Sigmoid colon (tissue), 4 donors: ENCODE data around the gene MYF5.

Experiments
- POLR2A ChIP-seq, 2 donors: fragments of 450-650 bp; IDR thresholded peaks; one replicate each; pipeline ENCODE4 v1.6.1; 2016; ENCODE audit warnings: antibody characterized with exemption in 2 of 2, mild to moderate bottlenecking in 2 of 2, moderate library complexity in 2 of 2
- POLR2AphosphoS5 ChIP-seq, 4 donors: sonication (generic); formaldehyde crosslinking; IDR thresholded peaks; one replicate each; pipeline ENCODE4 v1.6.1; 2017; ENCODE audit warnings: antibody characterized with exemption in 4 of 4
- TF ChIP-seq, protein P1 (sequence below), 4 experiments: fragments of 450-650 bp in 3 of 4; fragments of 200-600 bp in 1 of 4; IDR thresholded peaks; one replicate each; pipeline ENCODE4 v1.5.1; 2016 to 2019; ENCODE audit warnings: antibody characterized with exemption in 4 of 4, mild to moderate bottlenecking in 3 of 4, moderate library complexity in 2 of 4

DNA sequence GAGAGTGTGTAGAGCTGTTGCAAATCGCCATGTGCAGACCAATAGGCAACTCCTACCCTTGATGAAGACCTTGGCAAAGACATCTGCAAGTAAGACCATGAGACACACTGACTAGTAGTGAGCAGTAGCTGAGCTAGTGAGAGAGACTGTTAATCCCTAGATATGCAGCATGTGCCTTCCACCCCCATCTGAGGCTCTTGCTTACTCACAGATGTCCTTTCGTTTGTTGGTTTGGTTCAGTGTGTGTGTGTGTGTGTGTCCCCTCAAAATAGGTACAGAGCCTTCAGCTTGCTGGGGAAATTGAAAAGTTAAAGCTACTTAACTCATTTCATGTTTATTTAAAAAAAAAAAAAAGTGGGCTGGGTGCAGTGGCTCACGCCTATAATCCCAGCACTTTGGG, 37.6 kb downstream of the MYF5 start:
- TF ChIP-seq, protein P1, sequence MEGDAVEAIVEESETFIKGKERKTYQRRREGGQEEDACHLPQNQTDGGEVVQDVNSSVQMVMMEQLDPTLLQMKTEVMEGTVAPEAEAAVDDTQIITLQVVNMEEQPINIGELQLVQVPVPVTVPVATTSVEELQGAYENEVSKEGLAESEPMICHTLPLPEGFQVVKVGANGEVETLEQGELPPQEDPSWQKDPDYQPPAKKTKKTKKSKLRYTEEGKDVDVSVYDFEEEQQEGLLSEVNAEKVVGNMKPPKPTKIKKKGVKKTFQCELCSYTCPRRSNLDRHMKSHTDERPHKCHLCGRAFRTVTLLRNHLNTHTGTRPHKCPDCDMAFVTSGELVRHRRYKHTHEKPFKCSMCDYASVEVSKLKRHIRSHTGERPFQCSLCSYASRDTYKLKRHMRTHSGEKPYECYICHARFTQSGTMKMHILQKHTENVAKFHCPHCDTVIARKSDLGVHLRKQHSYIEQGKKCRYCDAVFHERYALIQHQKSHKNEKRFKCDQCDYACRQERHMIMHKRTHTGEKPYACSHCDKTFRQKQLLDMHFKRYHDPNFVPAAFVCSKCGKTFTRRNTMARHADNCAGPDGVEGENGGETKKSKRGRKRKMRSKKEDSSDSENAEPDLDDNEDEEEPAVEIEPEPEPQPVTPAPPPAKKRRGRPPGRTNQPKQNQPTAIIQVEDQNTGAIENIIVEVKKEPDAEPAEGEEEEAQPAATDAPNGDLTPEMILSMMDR (IDR thresholded peaks at IDR 0.05): no peak
- no peak for TF ChIP-seq POLR2AphosphoS5 (IDR thresholded peaks at IDR 0.05)
- TF ChIP-seq POLR2A (IDR thresholded peaks at IDR 0.05): no peak
